Lower leg skin (tissue), 4 donors: ENCODE measurements around the gene NISCH. TPM values are rescaled to one million over a fixed set of nuclear protein-coding genes. Genes with fewer than 3 reads are reported as not detected.

ENCODE experiments used
- DNase-seq, 2 donors: peaks; one replicate each; pipeline ENCODE4 v3.0.0-alpha.2; 2019; ENCODE audit warnings: low spot score in 2 of 2
- H3K4me3 ChIP-seq: fragments of 200-600 bp; sonication (generic); 2 replicates; pipeline ENCODE4 v1.5.1; 2017; ENCODE audit warnings: mild to moderate bottlenecking, low read depth; ENCODE audit not compliant: poor library complexity, severe bottlenecking
- POLR2A ChIP-seq, 2 donors: fragments of 450-650 bp; IDR thresholded peaks; one replicate each; pipeline ENCODE4 v1.6.1; 2016 to 2017; ENCODE audit warnings: antibody characterized with exemption in 2 of 2, mild to moderate bottlenecking in 1 of 2, moderate library complexity in 1 of 2
- WGBS, 2 donors: methylation state at CpG; one replicate each; pipeline ENCODE4 v1.1.5; 2018; 5-methylcytosine and 5-hydroxymethylcytosine counted together
- intact Hi-C: fragments of 100-400 bp; cut with DNase I; formaldehyde crosslinking; loops from one replicate; pipeline ENCODE4 v1.15.0; 2023; ENCODE audit warnings: low total_unique reads
- total RNA-seq, 4 donors: library from RNA; depleted of rRNA; stranded (reverse); fragments of >200 nt; gene quantifications; one replicate each; pipeline ENCODE4 v1.1.0, GENCODE V29; 2016
- TF ChIP-seq, protein P1 (sequence below), 3 donors: fragments of 450-650 bp; IDR thresholded peaks; one replicate each; pipeline ENCODE4 v1.5.1; 2016; ENCODE audit warnings: antibody characterized with exemption in 3 of 3, mild to moderate bottlenecking in 3 of 3, moderate library complexity in 2 of 3

NISCH gene
- total RNA-seq, 4 donors from 2014 or later, result 69.9 to 133 (median 85.9) TPM

DNA sequence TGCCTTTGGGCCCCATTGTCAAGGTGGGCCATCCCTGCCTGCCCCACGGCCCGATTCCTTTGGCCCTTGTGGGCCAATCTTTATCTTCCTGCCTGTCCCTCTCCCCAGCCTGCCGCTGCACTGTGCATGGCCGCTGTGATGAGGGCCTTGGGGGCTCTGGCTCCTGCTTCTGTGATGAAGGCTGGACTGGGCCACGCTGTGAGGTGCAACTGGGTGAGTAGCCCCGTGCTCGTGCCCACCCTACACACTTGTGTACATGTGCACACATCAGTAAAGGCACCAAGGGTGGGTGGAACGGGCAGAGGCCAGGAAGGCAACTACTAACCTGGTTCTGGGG, 66.1 kb downstream of the NISCH start:
- intact Hi-C loops, result no loop called here
- 92 to 97% methylated on average over 6 to 8 of the region's 8 CpGs for WGBS, 2 donors
- TF ChIP-seq, protein P1, sequence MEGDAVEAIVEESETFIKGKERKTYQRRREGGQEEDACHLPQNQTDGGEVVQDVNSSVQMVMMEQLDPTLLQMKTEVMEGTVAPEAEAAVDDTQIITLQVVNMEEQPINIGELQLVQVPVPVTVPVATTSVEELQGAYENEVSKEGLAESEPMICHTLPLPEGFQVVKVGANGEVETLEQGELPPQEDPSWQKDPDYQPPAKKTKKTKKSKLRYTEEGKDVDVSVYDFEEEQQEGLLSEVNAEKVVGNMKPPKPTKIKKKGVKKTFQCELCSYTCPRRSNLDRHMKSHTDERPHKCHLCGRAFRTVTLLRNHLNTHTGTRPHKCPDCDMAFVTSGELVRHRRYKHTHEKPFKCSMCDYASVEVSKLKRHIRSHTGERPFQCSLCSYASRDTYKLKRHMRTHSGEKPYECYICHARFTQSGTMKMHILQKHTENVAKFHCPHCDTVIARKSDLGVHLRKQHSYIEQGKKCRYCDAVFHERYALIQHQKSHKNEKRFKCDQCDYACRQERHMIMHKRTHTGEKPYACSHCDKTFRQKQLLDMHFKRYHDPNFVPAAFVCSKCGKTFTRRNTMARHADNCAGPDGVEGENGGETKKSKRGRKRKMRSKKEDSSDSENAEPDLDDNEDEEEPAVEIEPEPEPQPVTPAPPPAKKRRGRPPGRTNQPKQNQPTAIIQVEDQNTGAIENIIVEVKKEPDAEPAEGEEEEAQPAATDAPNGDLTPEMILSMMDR (IDR thresholded peaks at IDR 0.05), result no peak
- no peak for TF ChIP-seq POLR2A (IDR thresholded peaks at IDR 0.05)
- no peak overlapping the region for H3K4me3 ChIP-seq
- no peak for DNase-seq

DNA sequence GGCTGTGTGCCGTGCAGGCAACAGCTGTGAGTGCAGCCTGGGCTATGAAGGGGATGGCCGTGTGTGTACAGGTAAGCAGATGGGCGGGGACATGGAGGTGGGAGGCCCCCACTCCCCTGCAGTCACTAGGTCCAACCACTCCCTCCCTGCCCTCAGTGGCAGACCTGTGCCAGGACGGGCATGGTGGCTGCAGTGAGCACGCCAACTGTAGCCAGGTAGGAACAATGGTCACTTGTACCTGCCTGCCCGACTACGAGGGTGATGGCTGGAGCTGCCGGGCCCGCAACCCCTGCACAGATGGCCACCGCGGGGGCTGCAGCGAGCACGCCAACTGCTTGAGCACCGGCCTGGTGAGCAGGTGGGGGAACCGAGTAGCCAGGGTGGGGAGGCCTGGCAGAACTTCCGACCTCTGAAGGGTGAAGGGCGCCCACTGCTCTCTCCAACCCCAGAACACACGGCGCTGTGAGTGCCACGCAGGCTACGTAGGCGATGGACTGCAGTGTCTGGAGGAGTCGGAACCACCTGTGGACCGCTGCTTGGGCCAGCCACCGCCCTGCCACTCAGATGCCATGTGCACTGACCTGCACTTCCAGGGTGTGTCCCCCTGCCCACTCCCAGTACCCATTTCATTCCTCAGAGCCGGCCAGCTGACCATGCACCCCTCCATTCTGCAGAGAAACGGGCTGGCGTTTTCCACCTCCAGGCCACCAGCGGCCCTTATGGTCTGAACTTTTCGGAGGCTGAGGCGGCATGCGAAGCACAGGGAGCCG, 66.7 kb downstream of the NISCH start:
- intact Hi-C loops, result no loop called here
- TF ChIP-seq POLR2A (IDR thresholded peaks at IDR 0.05), result no peak
- TF ChIP-seq, protein P1 (IDR thresholded peaks at IDR 0.05), result no peak
- H3K4me3 ChIP-seq, result no peak overlapping the region
- DNase-seq, result no peak
- 92 to 93% methylated on average over 21 to 27 of the region's 33 CpGs for WGBS, 2 donors

DNA sequence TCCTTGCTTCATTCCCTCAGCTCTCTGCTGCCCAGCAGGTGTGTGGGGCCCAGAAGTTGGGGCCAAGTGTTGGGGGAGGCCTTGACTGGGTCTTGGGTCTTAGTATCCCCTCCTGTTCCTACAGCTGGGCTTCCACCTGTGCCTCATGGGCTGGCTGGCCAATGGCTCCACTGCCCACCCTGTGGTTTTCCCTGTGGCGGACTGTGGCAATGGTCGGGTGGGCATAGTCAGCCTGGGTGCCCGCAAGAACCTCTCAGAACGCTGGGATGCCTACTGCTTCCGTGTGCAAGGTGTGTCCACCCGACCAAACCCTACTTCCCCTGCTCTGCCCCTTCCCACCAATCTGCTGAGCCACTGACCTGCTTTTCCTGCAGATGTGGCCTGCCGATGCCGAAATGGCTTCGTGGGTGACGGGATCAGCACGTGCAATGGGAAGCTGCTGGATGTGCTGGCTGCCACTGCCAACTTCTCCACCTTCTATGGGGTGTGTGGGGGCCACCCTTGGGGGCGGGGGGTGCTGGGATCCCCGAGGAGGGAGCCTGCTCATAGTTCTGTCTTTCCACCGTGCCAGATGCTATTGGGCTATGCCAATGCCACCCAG, 67.3 kb downstream of the NISCH start:
- no peak overlapping the region for H3K4me3 ChIP-seq
- intact Hi-C loops, result no loop called here
- 91 to 92% methylated on average over 13 to 14 of the region's 14 CpGs for WGBS, 2 donors
- TF ChIP-seq, protein P1 (IDR thresholded peaks at IDR 0.05), result no peak
- TF ChIP-seq POLR2A (IDR thresholded peaks at IDR 0.05), result no peak
- DNase-seq, result peak in 1 of 2 donors; percentile 84

DNA sequence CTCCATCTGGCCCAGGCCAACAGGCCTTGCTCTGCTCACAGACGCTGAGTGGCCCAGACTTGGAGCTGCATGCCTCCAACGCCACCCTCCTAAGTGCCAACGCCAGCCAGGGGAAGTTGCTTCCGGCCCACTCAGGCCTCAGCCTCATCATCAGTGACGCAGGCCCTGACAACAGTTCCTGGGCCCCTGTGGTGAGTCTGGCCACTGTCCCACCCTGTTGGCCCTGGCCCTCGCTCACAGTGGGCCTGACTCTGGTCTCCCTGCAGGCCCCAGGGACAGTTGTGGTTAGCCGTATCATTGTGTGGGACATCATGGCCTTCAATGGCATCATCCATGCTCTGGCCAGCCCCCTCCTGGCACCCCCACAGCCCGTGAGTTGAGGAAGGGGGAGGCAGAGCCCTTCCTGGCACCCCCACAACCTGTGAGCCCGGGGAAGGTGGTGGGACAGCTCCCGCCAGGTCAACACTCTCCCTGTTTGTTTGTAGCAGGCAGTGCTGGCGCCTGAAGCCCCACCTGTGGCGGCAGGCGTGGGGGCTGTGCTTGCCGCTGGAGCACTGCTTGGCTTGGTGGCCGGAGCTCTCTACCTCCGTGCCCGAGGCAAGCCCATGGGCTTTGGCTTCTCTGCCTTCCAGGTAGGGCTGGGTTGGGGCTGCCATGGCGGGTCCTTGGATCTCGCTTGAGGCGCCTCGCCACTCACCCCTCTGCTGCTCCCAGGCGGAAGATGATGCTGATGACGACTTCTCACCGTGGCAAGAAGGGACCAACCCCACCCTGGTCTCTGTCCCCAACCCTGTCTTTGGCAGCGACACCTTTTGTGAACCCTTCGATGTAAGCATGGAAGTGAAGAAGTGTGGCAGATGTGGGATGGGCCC, 68.2 kb downstream of the NISCH start:
- intact Hi-C loops, result no loop called here
- DNase-seq, result peak in 1 of 2 donors; percentile 85

DNA sequence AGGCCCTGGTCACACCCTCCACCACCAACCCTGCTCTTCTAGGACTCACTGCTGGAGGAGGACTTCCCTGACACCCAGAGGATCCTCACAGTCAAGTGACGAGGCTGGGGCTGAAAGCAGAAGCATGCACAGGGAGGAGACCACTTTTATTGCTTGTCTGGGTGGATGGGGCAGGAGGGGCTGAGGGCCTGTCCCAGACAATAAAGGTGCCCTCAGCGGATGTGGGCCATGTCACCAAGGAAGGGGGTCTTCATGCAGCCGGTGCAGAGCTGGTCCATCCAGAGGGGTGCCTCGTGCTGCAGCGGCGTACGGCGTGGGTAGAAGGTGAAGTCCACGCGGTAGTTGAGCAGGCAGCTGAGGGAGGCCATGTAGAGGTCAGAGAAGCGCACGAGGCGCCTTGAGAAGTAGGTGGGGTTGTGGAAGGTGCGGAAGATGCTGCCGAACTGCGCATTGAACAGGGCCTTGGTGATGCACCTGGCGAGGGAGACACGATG, 68.9 kb downstream of the NISCH start:
- TF ChIP-seq POLR2A (IDR thresholded peaks at IDR 0.05), result no peak
- TF ChIP-seq, protein P1 (IDR thresholded peaks at IDR 0.05), result no peak
- intact Hi-C loops, result no loop called here
- 77 to 83% methylated on average over 18 of the region's 18 CpGs for WGBS, 2 donors
- DNase-seq, result peak in 1 of 2 donors; percentile 84
- H3K4me3 ChIP-seq, result no peak overlapping the region

More for the DNA sequence above, 68.2 kb downstream of the NISCH start:
- H3K4me3 ChIP-seq, result no peak overlapping the region
- TF ChIP-seq POLR2A (IDR thresholded peaks at IDR 0.05), result no peak
- TF ChIP-seq, protein P1 (IDR thresholded peaks at IDR 0.05), result no peak
- 89 to 93% methylated on average over 11 to 23 of the region's 26 CpGs for WGBS, 2 donors
